Mucosa of descending colon (tissue), 3 donors: ENCODE data around the gene TEX50. TPM values are rescaled to one million over a fixed set of nuclear protein-coding genes. Genes with fewer than 3 reads are reported as not detected.
"Not testable (repeated sequence)": the region's sequence is repeated elsewhere in the genome, so short reads cannot be mapped to it uniquely, and the experiment has no call there.

Experiments used
- ATAC-seq: fragments of 200-7000 bp; cut with Tn5 transposase; one replicate; pipeline ENCODE4 v1.9.1; 2020; ENCODE audit warnings: mild to moderate bottlenecking, moderate library complexity
- DNase-seq, 3 donors: peaks; one replicate each; pipeline ENCODE4 v3.0.0-alpha.2; 2020
- H3K36me3 ChIP-seq: fragments of 200-600 bp; one replicate; pipeline ENCODE4 v1.8.0; 2021; ENCODE audit warnings: low read depth, mild to moderate bottlenecking
- H3K4me1 ChIP-seq: fragments of 200-600 bp; one replicate; pipeline ENCODE4 v1.8.0; 2021; ENCODE audit warnings: low read depth, mild to moderate bottlenecking
- H3K4me3 ChIP-seq: fragments of 200-600 bp; one replicate; pipeline ENCODE4 v1.8.0; 2021; ENCODE audit warnings: mild to moderate bottlenecking
- H3K9me3 ChIP-seq: fragments of 200-600 bp; one replicate; pipeline ENCODE4 v1.8.0; 2021; ENCODE audit warnings: mild to moderate bottlenecking
- CTCF ChIP-seq: fragments of 200-600 bp; IDR thresholded peaks from one replicate; pipeline ENCODE4 v1.8.0; 2022; ENCODE audit warnings: antibody characterized with exemption, mild to moderate bottlenecking
- intact Hi-C, 2 donors: fragments of 100-400 bp; cut with DNase I in 1 of 2; cut with micrococcal nuclease in 1 of 2; formaldehyde crosslinking; loops; one replicate each; pipeline versions ENCODE4 v1.11.0 to v1.11.1; 2022; cut with DNase I, micrococcal nuclease
- long read RNA-seq, 2 donors: library from polyadenylated mRNA; unstranded; transcript quantifications; one replicate each; pipeline ENCODE4 v2.0.0, GENCODE V29; 2019 to 2021
- total RNA-seq, 3 donors: library from RNA; stranded (reverse); fragmentation: NEBNext Ultra II Directional in 2 of 3; extraction: Animal tissue kit (Norgen Biotek cat#: 25700) in 2 of 3; gene quantifications; one replicate each; pipeline versions ENCODE4 v1.2.1 to v1.2.4, GENCODE V29; 2021 to 2023
- donor health status: DM: no; HTN: no; CAD: no; lungs with moderate emphysema.
- donor health status: DM: no; HTN: no; CAD: no.
- donor health status: DM: no; HTN: yes; CAD: no.

TEX50 gene
- not detected for total RNA-seq
- long read RNA-seq, donor 1: 0 reads
- long read RNA-seq, donor 2: 0 reads

GRCh38 chr1:173635116-173635515 is at the start of gene TEX50:
Gene TEX50, plus strand, starts transcription at chr1:173635338. Its CDS starts 184 bp downstream, at chr1:173635522.
- intact Hi-C loops: no loop called here
- Histone ChIP-seq H3K36me3 (no peaks in the 10 kb centered on the region), H3K4me3 (no peak within 1 kb of the TSS), H3K9me3 (no peaks in the 10 kb centered on the region), H3K4me1 (no peaks in the 10 kb centered on the region)
- DNase-seq: no peak
- TF ChIP-seq CTCF: no peak
- ATAC-seq: no peak

GRCh38 chr1:173590557-173590956 is 44.6 kb upstream of the TEX50 start:
- no peak for TF ChIP-seq CTCF
- no peak overlapping the region for H3K4me3 ChIP-seq
- intact Hi-C loops: no loop called here
- no peaks in the 10 kb centered on the region for H3K9me3 ChIP-seq
- ATAC-seq (no peak), DNase-seq (no peak)
- no peaks in the 10 kb centered on the region for H3K4me1 ChIP-seq
- H3K36me3 ChIP-seq: no peaks in the 10 kb centered on the region

- DNase-seq, intact Hi-C loops, H3K4me3 ChIP-seq, H3K9me3 ChIP-seq, ATAC-seq, H3K36me3 ChIP-seq, H3K4me1 ChIP-seq: not testable (repeated sequence)
Measured at GRCh38 chr1:173591138-173591537, 44.0 kb upstream of the TEX50 start.

GRCh38 chr1:173596097-173596825 is 38.9 kb upstream of the TEX50 start:
- no peak for TF ChIP-seq CTCF
- H3K4me3 ChIP-seq: no peak overlapping the region
- ATAC-seq (no peak), DNase-seq (no peak)
- intact Hi-C loops: no loop called here
- H3K36me3 ChIP-seq: no peaks in the 10 kb centered on the region
- H3K4me1 ChIP-seq: no peaks in the 10 kb centered on the region
- no peaks in the 10 kb centered on the region for H3K9me3 ChIP-seq

- DNase-seq (no peak), ATAC-seq (no peak)
- TF ChIP-seq CTCF: no peak
- Histone ChIP-seq H3K36me3 (no peaks in the 10 kb centered on the region), H3K4me3 (no peak overlapping the region), H3K4me1 (no peaks in the 10 kb centered on the region), H3K9me3 (no peaks in the 10 kb centered on the region)
- intact Hi-C loops: loop anchor here in 1 of 2 donors (2.0 kb wide), 1 partner anchor 61 kb away; no protein-coding TSS in a partner anchor
Measured at GRCh38 chr1:173601588-173601987, 33.5 kb upstream of the TEX50 start.

- Histone ChIP-seq H3K4me1 (no peaks in the 10 kb centered on the region), H3K36me3 (no peaks in the 10 kb centered on the region), H3K4me3 (no peak within 1 kb of the TSS), H3K9me3 (no peaks in the 10 kb centered on the region)
- peak in 1 of 3 donors; percentile 4 for DNase-seq
- TF ChIP-seq CTCF: no peak
- intact Hi-C loops: no loop called here
- ATAC-seq: no peak
Measured at GRCh38 chr1:173603056-173603591, 32.0 kb upstream of the TEX50 start, which contains the start of gene SLC9C2. Gene SLC9C2, minus strand, starts transcription at chr1:173603072. Its CDS starts 1,296 bp downstream, at chr1:173601776.
